DMS114 treated with DMSO at 0.1 percent for 48 hours (cell line): ENCODE measurements around the gene SCN7A.
"Not testable (repeated sequence)": the region's sequence is repeated elsewhere in the genome, so short reads cannot be mapped to it uniquely, and the experiment has no call there.

Experiments used
- DNase-seq: peaks from one replicate; lab custom pipeline; 2025; ENCODE audit not compliant: unreplicated experiment; lab: John Stamatoyannopoulos, UW

SCN7A gene

GRCh38 chr2:166454006-166454595 is 39.9 kb downstream of the SCN7A start:
- no peak for DNase-seq

DNA sequence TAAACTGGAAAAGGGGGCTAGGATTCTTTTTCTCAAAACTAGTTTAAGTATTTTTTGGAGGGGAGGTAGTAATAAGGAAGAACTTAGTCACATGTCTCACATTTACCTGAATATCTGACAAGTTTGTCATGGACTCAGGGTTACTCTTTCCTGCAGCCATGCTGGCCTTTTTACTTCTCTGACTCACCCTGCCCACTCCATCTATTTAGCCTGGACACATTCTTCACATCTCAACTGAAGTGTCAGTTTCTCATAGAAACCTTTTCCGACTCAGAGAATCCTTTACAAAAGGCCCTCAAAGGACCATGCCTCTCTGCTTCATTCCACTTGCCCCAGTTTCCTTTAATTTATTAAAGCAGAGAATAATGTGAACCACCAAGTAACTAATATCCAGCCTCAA is 42.6 kb downstream of the SCN7A start:
- DNase-seq, result no peak

- DNase-seq, result no peak
These were observed 44.6 kb downstream of the SCN7A start for GRCh38 chr2:166449439-166449838.

DNA sequence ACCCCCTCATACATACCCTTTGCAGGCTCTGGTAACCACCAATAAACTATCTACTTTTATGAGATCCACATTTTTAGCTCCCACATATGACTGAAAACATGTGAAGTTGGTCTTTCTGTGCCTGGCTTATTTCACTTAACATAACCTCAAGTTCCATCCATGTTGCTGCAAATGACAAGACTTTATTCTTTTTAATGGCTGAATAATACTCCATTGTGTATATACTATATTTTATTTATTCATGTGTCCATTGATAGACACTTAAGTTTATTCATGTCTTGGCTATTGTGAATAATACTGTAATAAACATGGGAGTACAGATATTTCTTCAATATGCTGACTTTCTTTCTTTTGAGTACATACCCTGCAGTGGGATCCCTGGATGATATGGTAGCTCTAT is 45.9 kb downstream of the SCN7A start:
- DNase-seq, result no peak

DNA sequence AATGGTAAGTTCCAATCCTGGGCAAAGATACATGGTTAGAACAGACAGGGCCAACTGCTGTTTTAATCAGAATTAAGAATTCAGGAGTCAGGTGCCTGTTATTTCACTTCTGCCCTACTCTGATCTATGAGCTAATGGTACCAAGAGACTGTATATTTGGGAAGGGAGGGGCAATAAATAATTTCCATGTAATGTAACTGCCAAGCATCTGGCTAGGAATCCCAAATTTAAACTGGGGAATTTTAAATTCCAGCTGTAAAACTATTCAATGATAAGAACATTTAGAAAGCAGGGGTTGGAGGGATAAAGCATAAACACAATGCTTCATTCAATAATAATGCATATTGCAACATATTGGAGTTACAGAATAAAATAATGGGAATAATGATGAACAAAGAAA is 49.7 kb downstream of the SCN7A start:
- no peak for DNase-seq

DNA sequence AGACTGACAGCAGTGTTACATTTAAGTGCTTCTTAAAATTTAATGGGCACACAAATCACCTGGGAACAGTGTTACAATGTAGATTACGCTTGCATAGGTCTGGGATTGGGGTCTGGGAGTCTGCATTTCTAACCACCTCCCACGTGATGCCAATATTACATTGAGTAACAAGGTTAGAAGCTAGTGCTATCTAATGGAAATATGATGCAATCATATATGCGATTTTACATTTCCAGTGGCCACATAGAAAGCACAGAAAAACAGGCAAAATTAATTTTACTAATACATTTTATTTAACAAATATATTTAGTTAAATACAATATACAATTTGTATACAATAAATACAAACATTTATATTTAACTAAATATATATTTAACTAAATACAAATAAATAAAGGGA is 53.7 kb downstream of the SCN7A start:
- DNase-seq, result no peak

DNA sequence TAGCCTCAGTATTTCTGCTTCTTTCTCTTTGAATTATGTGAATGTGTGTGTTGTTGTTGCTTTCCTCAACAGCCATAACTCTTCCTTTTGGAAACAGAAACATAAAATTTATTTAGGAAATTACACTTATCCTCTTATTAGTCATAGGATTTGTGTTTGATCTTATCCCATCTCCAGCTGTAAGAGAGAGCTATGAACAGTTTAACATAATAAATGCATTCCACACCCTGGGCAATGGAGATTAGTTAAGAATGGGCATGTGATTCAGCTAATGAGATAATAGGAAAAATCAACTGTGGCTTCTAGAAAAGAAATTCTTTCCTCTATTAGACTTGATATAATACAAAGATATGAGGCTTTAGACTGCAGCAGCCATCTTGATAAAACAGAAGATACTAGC is 55.0 kb downstream of the SCN7A start:
- DNase-seq, result no peak

- no peak for DNase-seq
These were observed 57.1 kb downstream of the SCN7A start for GRCh38 chr2:166436976-166437375.

- DNase-seq, result no peak
These were observed 57.9 kb downstream of the SCN7A start for GRCh38 chr2:166436189-166436588.

- no peak for DNase-seq
These were observed 59.6 kb downstream of the SCN7A start for GRCh38 chr2:166434491-166434890.

GRCh38 chr2:166433457-166433856 is 60.6 kb downstream of the SCN7A start:
- DNase-seq, result no peak

DNA sequence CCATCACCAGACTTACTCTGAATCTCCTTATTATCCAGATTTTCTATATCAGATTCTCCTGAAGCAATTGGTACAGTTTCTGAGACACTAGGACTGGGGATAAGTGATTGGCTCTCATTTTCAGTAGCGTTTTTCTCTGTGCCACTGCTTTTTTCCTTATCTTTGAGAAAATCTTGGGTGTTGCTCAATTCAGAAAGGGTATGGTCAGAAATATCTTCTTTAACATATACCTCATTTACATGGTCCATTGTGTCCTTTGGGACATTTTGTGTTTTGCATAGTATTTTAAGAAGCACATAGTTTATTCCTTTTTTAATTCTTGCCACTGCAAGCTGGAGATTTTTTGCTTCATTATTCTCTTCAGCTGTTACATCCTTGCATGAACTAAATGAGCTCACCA is 61.7 kb downstream of the SCN7A start:
- DNase-seq, result no peak

GRCh38 chr2:166424841-166425240 is 69.2 kb downstream of the SCN7A start:
- no peak for DNase-seq

- DNase-seq, result peak; percentile 8
These were observed 74.5 kb downstream of the SCN7A start for GRCh38 chr2:166419616-166419934.

DNA sequence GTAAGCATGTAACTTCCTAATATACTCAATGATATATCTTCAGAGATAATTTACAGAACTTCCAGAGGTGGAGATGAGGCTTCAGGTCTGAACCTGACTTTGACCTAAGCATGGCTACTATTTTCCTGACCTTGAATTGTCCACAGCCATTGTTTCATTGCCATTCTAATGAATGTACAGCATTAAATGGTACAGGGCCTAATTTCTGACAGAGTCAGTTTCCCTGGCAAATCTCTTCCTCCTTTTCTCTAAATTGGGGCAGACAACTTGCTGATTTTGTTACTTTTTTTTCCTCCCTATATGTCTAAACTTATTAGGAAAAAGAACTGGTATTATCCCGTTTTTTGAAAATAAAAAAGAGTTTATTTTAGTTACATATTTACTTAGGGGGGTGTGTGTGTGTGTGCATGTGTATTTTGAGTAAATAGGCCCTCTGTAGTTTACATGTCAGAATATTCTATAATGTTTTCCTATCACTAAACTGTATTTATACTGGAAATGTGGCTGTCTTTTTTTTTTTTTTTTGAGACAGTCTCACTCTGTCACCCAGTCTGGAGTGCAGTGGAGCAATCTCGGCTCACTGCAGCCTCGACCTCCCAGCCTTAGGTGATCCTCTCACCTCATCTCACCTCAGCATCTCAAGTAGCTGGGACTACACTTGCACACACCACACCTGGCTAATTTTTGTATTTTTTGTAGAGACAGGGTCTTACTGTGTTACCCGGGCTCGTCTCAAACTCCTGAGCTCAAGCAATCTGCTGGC is 75.0 kb downstream of the SCN7A start:
- DNase-seq, result no peak

- DNase-seq, result peak; percentile 7
These were observed 76.4 kb downstream of the SCN7A start for GRCh38 chr2:166417669-166418068.

DNA sequence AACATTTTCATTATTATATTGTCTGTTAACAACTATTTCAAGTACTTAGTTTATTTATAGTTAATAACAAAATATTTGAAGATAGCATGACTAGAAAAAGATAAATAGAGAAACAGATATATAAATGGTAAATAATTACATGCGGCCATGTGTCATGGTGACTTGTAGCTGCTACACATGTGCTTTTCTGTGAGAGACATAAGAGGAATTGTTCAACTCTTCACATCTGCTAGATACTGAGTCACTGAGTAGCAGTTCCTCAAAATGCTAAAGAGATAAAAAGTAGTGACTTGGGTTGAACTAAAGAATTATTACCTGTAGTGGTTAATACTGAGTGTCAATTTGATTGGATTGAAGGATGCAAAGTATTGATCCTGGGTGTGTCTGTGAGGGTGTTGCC is 80.8 kb downstream of the SCN7A start:
- DNase-seq, result no peak

GRCh38 chr2:166411473-166412230 is 82.4 kb downstream of the SCN7A start:
- DNase-seq, result no peak

DNA sequence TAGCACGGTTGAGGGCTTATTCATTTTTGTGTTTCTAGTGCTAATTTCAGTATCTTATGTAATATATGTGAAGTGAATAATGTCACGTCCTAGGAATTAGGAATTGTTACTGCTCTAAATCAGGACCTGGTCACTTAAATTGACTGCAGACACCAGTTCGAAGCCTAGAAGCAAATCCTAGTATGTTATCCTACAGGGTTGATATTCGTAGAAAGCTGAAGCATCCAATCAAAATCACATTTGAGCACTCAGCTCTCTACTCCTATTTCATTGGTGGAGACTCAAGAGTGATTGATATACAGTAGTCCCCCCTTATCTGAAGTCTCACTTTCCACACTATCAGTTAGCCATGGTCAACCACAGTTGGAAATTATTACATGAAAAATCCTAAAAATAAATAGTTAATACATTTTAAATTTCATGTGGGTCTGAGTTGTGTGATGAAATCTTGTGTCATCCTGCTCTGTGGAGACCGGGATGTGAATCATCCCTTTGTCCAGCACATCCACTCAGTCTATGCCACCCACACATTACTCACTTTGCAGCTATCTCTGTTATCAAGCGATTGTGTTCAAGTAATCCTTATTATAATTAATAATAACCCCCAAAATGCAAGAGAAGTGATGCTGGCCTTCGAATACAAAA is 83.1 kb downstream of the SCN7A start:
- DNase-seq, result no peak

DNA sequence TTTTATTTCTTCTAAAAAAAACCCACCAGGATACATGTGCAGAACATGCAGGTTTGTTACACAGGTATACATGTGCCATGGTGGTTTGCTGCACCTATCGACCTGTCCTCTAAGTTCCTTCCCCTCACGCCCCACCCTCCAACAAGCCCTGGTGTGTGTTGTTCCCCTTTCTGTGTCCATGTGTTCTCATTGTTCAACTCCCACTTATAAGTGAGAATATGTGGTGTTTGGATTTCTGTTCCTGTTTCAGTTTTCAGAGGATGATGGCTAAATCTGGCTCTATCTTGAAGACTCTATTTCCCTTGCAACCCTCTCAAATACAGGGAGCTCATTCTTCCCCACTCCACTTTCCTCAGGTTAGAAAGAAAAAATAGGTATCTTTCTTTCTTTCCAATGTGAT is 86.3 kb downstream of the SCN7A start:
- DNase-seq, result not testable (repeated sequence)

DNA sequence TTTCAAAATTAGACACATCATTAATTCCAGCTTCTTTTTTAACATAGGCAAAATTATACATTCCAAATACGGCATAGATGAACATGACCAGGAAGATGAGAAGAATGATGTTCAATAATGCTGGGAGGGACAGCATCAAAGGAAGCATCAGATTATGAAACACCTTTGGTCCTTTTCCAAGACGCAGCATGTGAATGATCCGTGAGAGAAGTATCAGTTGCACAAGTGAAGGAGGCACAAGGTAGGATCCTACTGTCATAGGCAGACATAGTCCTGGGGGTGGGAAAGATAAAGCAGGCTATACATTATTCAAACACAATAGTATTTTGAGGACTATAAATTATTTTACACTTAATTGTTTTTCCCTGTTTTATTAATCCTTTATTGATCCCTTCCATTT is 87.7 kb downstream of the SCN7A start:
- DNase-seq, result no peak

GRCh38 chr2:166405569-166405926 is 88.5 kb downstream of the SCN7A start:
- DNase-seq, result no peak
